HG02759 (cell line): ENCODE data around the gene ZNF280B.
"Not testable (repeated sequence)": the region's sequence is repeated elsewhere in the genome, so short reads cannot be mapped to it uniquely, and the experiment has no call there.

Experiments
- ATAC-seq: cut with Tn5 transposase; IDR thresholded peaks from one replicate; pipeline ENCODE4 v1.9.1; 2021; ENCODE audit warnings: mild to moderate bottlenecking, moderate library complexity; ENCODE audit not compliant: unreplicated experiment

ZNF280B gene

DNA sequence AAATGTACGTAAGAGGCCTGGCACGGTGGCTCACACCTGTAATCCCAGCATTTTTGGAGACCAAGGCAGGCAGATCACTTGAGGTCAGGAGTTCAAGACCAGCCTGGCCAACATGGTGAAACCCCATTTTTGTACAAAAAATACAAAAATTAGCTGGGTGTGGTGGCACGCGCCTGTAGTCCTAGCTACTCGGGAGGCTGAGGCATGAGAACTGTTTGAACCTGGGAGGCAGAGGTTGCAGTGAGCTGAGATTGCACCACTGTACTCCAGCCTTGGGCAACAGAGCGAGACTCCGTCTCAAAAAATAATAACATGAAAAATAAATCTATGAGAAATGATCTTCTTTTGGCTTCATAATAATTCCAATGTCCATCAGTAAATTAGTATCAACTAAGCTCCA is 2.3 kb upstream of the ZNF280B start:
- ATAC-seq = not testable (repeated sequence)

- not testable (repeated sequence) for ATAC-seq
Measured at GRCh38 chr22:22509912-22510311, 1.4 kb upstream of the ZNF280B start.

DNA sequence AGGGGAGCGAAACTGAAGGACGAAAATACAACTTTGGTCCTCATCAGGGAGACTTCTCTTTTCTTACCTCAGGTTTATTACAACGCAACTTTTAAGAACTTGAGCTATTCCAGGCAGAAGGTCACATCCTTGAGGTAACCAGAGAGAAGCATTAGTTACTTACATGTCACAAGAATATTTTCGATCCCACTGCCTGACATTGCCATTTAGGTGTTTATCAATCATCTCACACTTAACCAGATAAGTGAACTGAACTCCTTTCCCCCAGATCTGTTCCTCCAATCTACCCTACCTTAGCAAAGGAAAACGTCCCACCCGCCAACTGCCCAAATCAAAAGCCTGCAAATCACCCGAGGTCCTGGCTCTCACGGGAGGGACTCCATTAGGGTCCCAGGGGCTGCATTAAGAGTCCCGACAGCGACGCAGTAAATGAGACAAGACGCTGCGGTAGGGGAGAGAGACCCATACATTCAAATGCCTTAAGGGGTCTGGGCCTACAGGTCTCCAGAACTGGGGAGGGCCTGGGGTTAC is 734 bp downstream of the ZNF280B start:
- no peak for ATAC-seq

GRCh38 chr22:22506736-22507135 is 1.8 kb downstream of the ZNF280B start:
- no peak for ATAC-seq

DNA sequence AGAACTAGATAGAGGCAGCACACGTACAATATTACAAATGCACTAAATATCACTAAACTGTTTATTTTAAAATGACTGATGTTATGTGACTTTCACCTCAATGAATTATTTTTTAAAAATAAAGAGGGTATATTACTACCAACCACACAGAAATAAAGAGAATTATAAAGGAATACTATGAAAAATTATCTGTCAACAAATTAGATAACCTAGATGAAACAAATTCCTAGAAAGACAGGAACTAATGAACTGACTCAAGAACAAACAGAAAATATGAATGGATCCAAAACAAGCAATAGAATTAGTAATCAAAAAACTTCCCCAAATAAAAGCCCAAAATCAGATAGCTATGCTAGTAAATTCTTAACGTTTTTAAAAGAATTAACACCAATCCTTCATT is 10.3 kb downstream of the ZNF280B start:
- no peak for ATAC-seq

DNA sequence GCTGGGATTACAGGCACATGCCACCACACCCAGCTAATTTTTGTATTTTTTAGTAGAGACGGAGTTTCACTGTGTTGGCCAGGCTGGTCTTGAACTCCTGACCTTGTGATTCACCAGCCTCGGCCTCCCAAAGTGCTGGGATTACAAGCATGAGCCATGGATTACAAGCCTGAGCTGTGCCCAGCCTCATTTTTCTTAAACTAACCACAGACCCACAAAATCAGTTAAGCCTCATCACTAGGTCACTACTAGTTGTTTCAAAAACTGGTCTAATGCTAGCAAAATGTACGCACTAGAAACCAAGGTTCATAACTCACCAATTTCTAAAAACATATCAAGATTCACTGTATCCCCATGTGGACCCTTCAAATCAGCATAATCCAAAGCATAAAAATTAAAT is 17.0 kb downstream of the ZNF280B start:
- ATAC-seq = not testable (repeated sequence)

- ATAC-seq = no peak
Measured at GRCh38 chr22:22488736-22489135, 19.8 kb downstream of the ZNF280B start.

DNA sequence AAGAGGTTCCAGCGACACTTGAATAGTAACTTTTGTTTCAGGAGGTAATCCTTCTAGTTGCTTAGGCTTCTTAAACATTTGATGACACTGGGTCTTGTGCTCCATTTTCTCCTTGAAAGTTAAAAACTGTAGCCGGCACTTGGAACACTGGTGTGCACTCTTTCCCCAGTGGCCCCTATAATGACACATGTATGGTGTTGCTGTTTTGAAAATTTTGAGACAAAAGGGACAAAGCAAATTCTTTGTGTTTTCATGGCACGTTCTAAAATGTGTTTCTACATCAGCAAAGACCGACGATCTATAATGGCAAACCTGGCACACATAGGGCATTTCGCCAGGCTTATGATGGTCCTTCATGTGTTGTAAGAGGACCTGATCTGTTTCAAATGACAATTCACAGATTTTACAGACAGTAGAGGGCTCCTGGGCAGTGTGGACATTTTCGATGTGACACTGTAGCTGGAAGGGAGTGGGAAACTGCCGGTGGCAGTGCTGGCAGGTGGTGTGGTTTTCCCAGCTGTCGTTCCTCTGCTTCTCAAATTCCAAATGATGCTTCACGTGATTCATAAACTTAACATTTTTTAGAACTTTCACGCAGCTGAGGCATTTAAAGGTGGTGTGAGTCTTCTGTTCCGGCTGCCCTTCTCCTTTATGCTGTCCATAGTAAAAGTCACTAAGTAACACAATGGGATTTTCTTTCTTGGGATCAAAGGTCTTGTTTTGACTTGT is 20.5 kb downstream of the ZNF280B start:
- no peak for ATAC-seq

DNA sequence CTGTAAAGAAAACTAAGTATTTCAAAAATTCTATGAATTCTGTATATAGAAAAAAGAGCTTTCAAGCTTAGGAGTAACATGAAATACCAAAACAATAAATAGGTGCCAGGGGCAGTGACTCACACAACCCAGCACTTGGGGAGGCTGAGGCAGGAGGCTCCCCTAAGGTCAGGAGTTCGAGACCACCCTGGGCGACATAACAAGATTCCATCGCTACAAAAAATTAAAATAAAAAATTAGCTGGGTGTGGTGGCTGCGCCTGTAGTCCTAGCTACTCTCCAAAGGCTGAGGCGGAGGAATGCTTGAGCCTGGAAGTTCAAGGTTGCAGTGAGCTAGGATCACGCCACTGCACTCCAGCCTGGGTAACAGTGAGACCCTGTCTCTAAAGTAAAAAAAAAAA is 21.5 kb downstream of the ZNF280B start:
- no peak for ATAC-seq

DNA sequence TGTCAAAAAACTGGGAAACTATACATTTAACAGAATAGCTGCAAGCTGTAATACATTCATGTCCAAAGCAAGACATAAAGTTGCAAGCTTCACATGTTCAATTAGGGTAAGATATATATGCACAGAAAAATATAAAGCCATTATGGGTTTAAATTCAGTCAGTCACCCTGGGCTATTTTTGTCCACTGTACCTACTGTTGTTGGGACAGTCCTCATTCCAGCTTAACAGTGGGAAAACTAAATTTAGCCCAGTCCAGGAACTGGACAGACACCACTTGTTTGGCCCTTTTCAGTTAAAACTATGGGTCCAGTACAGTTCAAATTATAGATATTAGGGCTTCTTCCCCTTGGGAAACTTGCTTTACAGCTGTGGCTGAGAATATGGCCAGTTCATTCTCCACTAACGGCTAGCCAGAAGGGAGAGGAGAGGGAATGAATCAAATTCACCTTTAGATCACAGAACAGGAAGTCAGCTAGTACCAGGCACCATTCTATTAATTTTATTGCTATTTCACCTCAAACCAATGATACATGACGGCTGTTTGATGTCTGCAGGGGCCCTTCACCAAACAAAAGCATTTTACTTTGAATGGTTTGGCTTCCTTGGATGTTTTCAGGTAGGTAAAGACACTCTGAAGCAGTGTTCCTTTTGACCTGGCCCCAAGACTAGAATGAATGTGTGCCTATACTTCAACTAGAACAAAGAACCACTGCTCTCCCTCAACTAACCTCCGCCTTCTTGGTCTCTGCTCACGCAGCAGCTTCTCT is 22.2 kb downstream of the ZNF280B start:
- no peak for ATAC-seq

DNA sequence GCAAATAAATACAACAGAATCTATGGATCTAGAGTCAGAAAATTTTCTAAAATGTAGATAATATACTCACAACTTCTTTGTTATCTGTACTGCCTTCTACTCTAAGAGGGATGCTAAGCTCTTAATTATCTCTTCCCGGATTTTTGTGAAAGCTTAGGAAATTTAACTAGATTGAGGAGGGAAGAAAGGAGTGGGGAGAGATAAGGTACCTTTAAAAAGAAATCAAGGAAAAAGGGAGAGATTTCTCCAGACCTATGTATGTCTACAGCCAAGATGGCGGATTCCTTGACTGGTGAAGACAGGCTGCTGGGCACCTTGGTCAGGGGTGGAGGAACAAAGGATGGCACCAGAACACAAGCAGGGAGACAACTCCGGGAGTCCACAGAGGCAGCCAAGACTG is 23.0 kb downstream of the ZNF280B start:
- no peak for ATAC-seq

DNA sequence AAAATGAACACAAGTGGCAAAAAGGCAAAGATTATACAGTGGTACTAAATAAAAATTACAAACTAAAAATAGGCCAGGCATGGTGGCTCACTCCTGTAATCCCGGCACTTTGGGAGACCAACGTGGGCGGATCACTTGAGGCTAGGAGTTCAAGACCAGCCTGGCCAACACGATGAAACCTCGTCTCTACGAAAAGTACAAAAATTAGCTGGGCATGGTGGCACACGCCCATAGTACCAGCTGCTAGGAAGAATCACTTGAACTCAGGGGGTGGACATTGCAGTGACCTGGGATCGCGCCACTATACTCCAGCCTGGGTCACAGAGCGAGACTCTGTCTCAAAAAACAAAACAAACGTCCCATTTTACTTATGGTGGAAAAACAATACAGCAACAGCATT is 24.5 kb downstream of the ZNF280B start:
- no peak for ATAC-seq

DNA sequence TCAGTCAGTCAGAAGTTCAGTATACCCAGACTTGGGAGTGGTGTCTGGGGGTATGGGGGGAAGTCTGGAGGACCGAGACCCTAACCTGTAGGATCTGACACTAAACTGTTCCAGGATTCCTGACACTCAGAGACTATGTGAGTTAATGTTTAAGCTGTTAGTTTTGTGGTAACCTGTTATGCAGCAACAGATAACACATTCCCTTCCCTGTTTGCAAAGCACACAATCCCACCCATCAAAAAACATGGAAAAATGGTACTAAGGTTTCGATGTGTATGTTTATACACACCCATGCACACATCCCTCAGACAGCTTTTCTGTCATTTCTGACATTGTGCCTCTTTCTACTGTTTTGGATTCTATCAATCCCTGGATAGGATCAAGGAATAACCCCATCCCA is 27.6 kb downstream of the ZNF280B start:
- ATAC-seq = no peak

GRCh38 chr22:22479999-22480532 is 28.5 kb downstream of the ZNF280B start:
- ATAC-seq = no peak

DNA sequence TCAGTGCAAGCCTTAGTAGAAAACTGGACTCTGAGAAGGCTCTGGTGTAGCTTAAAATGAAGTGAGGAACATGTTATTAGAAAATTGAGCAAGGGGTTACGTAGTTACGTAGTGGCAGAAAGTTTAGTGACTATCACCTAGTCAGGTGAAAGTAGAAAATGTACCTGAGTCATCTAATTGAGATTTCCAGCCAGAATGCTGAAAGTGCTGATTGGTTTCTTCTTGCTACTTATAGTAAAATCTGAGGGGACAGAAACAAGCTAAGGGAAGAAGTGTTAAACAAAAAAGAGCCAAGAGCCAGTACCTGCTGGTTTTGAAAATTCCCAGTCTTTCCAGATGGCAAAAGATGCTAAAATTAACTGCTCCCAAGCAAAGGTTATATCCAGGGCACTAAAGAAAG is 29.4 kb downstream of the ZNF280B start:
- no peak for ATAC-seq

DNA sequence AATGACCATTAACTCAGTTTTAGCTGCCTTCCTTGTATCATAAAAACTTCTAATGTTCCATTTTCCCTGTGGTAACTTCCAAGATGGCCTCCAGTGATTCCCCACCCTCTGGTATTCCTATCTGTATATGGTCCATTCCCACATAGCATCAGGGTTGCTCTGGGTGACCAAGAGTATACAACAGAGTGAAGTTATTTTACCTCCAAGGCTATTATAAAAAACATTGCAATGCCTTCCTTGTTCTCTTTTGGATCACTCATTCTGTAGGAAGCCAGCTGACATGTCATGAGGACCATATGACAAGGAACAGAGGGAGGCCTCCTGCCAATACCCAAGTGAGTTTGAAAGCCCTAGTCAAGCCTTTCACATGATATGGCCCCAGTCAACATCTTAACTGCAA is 30.1 kb downstream of the ZNF280B start:
- ATAC-seq = no peak

DNA sequence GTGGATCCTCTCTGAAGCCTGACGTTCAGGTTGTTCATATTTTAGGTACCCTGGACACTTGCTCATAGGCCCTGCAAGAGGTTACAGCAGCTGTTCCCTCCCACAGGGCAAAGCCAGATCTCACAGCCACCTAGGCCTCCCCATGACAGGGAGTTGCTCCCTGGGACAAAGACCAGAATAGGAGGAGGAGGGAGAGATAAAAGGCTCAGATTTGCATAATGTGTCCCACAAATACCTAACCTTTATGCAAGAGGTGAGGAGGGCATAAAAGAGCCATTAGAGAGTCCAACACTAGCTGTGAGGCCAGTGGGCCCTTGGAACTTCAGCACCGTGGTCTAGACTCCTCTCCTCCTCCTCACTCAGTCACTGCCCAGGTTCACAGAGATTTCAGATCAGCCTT is 33.8 kb downstream of the ZNF280B start:
- no peak for ATAC-seq

DNA sequence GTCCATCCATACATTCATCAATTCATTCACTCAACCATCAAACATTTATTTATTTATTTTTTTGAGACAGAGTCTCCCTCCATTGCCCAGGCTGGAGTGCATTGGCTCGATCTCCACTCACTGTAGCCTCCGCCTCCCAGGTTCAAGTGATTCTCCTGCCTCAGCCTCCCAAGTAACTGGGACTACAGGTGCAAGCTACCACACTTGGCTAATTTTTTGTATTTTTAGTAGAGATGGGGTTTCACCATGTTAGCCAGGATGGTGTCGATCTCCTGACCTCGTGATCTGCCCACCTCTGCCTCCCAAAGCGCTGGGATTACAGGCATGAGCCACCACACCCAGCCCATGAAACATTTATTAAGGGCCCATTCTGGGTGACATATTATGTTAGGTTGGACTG is 37.4 kb downstream of the ZNF280B start:
- ATAC-seq = not testable (repeated sequence)

DNA sequence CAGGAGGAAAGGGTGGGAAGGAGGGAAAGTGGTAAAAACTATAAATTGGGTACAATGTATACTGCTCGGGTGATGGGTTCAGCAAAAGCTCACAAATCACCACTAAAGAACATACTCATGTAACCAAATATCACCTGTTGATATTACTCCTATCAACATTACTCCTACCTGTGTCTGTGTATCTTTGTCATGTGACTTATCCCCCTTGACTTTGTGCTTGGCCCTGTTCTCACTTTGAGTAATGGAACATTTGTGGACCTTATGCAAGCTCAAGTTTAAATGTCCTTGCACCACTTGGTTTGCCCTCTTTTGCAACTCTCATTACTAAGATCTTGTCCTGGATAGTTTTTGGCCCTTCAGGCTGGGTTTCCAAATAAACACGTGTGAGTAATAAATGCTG is 39.0 kb downstream of the ZNF280B start:
- no peak for ATAC-seq

GRCh38 chr22:22468794-22469469 is 39.6 kb downstream of the ZNF280B start:
- not testable (repeated sequence) for ATAC-seq

DNA sequence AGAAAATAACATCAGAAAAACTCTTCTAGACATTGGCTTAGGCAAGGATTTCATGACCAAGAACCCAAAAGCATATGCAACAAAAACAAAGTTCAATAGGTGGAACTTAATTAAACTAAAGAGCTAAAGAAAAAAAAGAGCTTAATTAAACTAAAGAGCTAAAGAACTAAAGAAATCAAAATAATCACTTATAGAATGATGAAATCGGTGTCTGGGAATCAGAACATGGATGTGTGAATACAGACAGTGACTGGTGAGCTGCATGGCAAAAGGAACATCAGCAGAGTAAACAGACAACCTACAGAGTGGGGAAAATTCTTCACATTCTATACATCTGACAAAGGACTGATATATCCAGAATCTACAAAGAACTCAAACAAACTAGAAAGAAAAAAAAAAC is 41.4 kb downstream of the ZNF280B start:
- no peak for ATAC-seq
